Liver (tissue), 9 donors: ENCODE data around the gene NTNG2. TPM values are rescaled to one million over a fixed set of nuclear protein-coding genes. Genes with fewer than 3 reads are reported as not detected.

Experiments
- DNase-seq: peaks from one replicate; pipeline ENCODE4 v3.0.0-alpha.2; 2017; ENCODE audit warnings: low spot score
- H3K27ac ChIP-seq, 2 donors: one replicate each; pipeline ENCODE4 v1.7.0; 2013; ENCODE audit warnings: inconsistent platforms in 2 of 2, low read length in 2 of 2, control low read depth in 1 of 2, low read depth in 1 of 2, mild to moderate bottlenecking in 1 of 2
- H3K27me3 ChIP-seq, 4 donors: one replicate each; pipeline versions ENCODE4 v1.6.1 to v1.7.0; 2013; ENCODE audit warnings: low read length in 3 of 4, inconsistent platforms in 1 of 4, mild to moderate bottlenecking in 1 of 4, moderate library complexity in 1 of 4; ENCODE audit not compliant: control insufficient read depth in 4 of 4, insufficient read depth in 4 of 4
- H3K36me3 ChIP-seq, 4 donors: one replicate each; pipeline versions ENCODE4 v1.6.1 to v1.7.0; 2013; ENCODE audit warnings: low read length in 3 of 4, mild to moderate bottlenecking in 3 of 4, low read depth in 1 of 4, moderate library complexity in 1 of 4; ENCODE audit not compliant: control insufficient read depth in 4 of 4, insufficient read depth in 3 of 4
- H3K4me1 ChIP-seq, 4 donors: one replicate each; pipeline versions ENCODE4 v1.6.1 to v1.7.0; 2013; ENCODE audit warnings: low read length in 3 of 4, mild to moderate bottlenecking in 3 of 4, moderate library complexity in 1 of 4; ENCODE audit not compliant: control insufficient read depth in 4 of 4, insufficient read depth in 4 of 4
- H3K4me3 ChIP-seq, 3 donors: one replicate each; pipeline versions ENCODE4 v1.6.1 to v1.7.0; 2013; ENCODE audit warnings: low read length in 3 of 3, control low read depth in 1 of 3, low read depth in 1 of 3, mild to moderate bottlenecking in 1 of 3
- H3K9ac ChIP-seq, 2 donors: one replicate each; pipeline ENCODE4 v1.7.0; 2013; ENCODE audit warnings: low read length in 2 of 2, mild to moderate bottlenecking in 2 of 2, moderate library complexity in 2 of 2, control low read depth in 1 of 2, low read depth in 1 of 2
- H3K9me3 ChIP-seq, 4 donors: one replicate each; pipeline versions ENCODE4 v1.6.1 to v1.7.0; 2013; ENCODE audit warnings: low read length in 3 of 4; ENCODE audit not compliant: control insufficient read depth in 4 of 4
- CTCF ChIP-seq: fragments of 150-350 bp; IDR thresholded peaks from 2 replicates; pipeline ENCODE4 v1.5.1; 2017; ENCODE audit warnings: improper control_type of control experiment, low read depth, low read length; ENCODE audit not compliant: missing input control
- EGR1 ChIP-seq, 2 donors: IDR thresholded peaks; 2 replicates each; pipeline ENCODE4 v1.6.1; 2016 to 2018; ENCODE audit warnings: antibody characterized with exemption in 2 of 2, low read depth in 2 of 2
- FOXA2 ChIP-seq: IDR thresholded peaks from 2 replicates; pipeline ENCODE4 v1.6.1; 2016; ENCODE audit warnings: antibody characterized with exemption
- HNF4A ChIP-seq, 2 donors: conservative IDR thresholded peaks; 2 replicates each; pipeline ENCODE4 v1.6.1; 2016; ENCODE audit warnings: antibody characterized with exemption in 2 of 2, mild to moderate bottlenecking in 2 of 2
- HNF4G ChIP-seq: IDR thresholded peaks from 2 replicates; pipeline ENCODE4 v1.6.1; 2016; ENCODE audit warnings: antibody characterized with exemption
- JUND ChIP-seq, 2 donors: IDR thresholded peaks; 2 replicates each; pipeline ENCODE4 v1.6.1; 2016; ENCODE audit warnings: antibody characterized with exemption in 2 of 2
- MAX ChIP-seq: IDR thresholded peaks from 2 replicates; pipeline ENCODE4 v1.6.1; 2016; ENCODE audit warnings: antibody characterized with exemption
- NR2F2 ChIP-seq: IDR thresholded peaks from 2 replicates; pipeline ENCODE4 v1.6.1; 2016; ENCODE audit warnings: antibody characterized with exemption
- RAD21 ChIP-seq, 2 donors: IDR thresholded peaks; 2 replicates each; pipeline ENCODE4 v1.6.1; 2016; ENCODE audit warnings: antibody characterized with exemption in 2 of 2, mild to moderate bottlenecking in 2 of 2
- RXRA ChIP-seq, 2 donors: IDR thresholded peaks; 2 replicates each; pipeline ENCODE4 v1.6.1; 2017 to 2018; ENCODE audit warnings: antibody characterized with exemption in 2 of 2, mild to moderate bottlenecking in 1 of 2
- SP1 ChIP-seq: IDR thresholded peaks from 2 replicates; pipeline ENCODE4 v1.6.1; 2018; ENCODE audit warnings: antibody characterized with exemption, mild to moderate bottlenecking
- TAF1 ChIP-seq: conservative IDR thresholded peaks from 2 replicates; pipeline ENCODE4 v1.6.1; 2016; ENCODE audit warnings: antibody characterized with exemption, mild to moderate bottlenecking
- YY1 ChIP-seq: IDR thresholded peaks from 2 replicates; pipeline ENCODE4 v1.6.1; 2016; ENCODE audit warnings: antibody characterized with exemption, mild to moderate bottlenecking
- WGBS: extraction: QIAGEN DNeasy Blood & Tissue Kit; methylation state at CpG from one replicate; pipeline ENCODE4 v1.1.7; 2013; 5-methylcytosine and 5-hydroxymethylcytosine counted together
- polyA plus RNA-seq, 2 donors: library from polyadenylated mRNA; stranded (reverse) in 1 of 2; unstranded in 1 of 2; fragments of 200-250 nt in 1 of 2; fragments of >200 nt in 1 of 2; fragmentation: Nextera tagmentation in 1 of 2; extraction: Ambion mirVana in 1 of 2; gene quantifications; one replicate each; pipeline versions ENCODE4 v1.2.1 to v1.2.3, GENCODE V29; 2013 to 2015
- total RNA-seq, 2 donors: library from RNA; depleted of rRNA; stranded (reverse); fragments of >200 nt; gene quantifications; one replicate each; pipeline ENCODE4 v1.2.3, GENCODE V29; 2014
- TF ChIP-seq, protein P1 (sequence below): IDR thresholded peaks from 2 replicates; pipeline ENCODE4 v1.6.1; 2016; ENCODE audit warnings: antibody characterized with exemption
- TF ChIP-seq, protein P2 (sequence below): IDR thresholded peaks from 2 replicates; pipeline ENCODE4 v1.6.1; 2016; ENCODE audit warnings: antibody characterized with exemption
- donor health status: healthy.
- donor health status: healthy.
- donor health status: healthy.
- donor health status: healthy.
- donor health status: healthy.

NTNG2 gene
- total and polyA plus RNA-seq, 4 donors = 0.12 to 0.42 (median 0.28) TPM; not detected in 1

DNA sequence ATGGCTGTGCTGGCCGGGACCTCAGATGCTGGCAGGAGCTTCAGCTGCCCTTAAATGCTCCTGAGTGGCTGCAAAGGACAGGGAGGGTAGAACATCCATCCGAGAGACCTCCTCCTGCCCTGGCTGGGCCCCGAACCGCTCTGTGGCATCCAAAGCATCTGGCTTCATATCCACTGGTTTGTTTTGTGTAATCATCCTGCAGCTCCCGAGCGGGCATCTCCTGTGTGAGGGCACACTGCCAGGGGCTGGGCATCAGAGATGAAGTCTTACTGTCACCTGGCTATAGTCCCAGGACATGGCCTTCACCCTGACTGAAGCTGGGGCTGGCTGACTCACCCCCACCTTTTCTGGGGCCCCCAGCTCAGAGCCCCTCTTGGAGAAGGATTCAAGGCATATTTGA, 18.5 kb upstream of the NTNG2 start:
- Histone ChIP-seq H3K27ac (no peak overlapping the region), H3K4me1 (peaks cover 0 to 5% (median under 1%) of the 10 kb centered on the region in 4 donors), H3K9me3 (peaks cover 0 to 2% (median 0%) of the 10 kb centered on the region in 4 donors), H3K4me3 (no peak overlapping the region), H3K27me3 (peaks cover 6 to 18% (median 7%) of the 10 kb centered on the region in 4 donors), H3K36me3 (no peaks in the 10 kb centered on the region), H3K9ac (no peak overlapping the region)
- 28% methylated on average over 6 of the region's 6 CpGs for WGBS
- TF ChIP-seq HNF4A (conservative IDR thresholded peaks at IDR 0.05) = no peak
- DNase-seq = no peak

- Histone ChIP-seq H3K27ac (no peak overlapping the region), H3K4me3 (no peak overlapping the region), H3K9ac (no peak overlapping the region), H3K36me3 (no peaks in the 10 kb centered on the region), H3K9me3 (peaks cover 0 to 2% (median 0%) of the 10 kb centered on the region in 4 donors), H3K27me3 (peaks cover 6 to 17% (median 9%) of the 10 kb centered on the region in 4 donors), H3K4me1 (peaks cover 0 to 5% (median under 1%) of the 10 kb centered on the region in 4 donors)
- TF ChIP-seq, protein P1, sequence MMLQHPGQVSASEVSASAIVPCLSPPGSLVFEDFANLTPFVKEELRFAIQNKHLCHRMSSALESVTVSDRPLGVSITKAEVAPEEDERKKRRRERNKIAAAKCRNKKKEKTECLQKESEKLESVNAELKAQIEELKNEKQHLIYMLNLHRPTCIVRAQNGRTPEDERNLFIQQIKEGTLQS = no peak
- TF ChIP-seq CTCF (no peak), RAD21 (IDR thresholded peaks at IDR 0.05) (no peak), RXRA (IDR thresholded peaks at IDR 0.05) (no peak), YY1 (no peak), NR2F2 (no peak), MAX (no peak), HNF4A (conservative IDR thresholded peaks at IDR 0.05) (no peak), SP1 (no peak), TAF1 (no peak), HNF4G (no peak)
- DNase-seq = no peak
- 77% methylated on average over 10 of the region's 10 CpGs for WGBS
These were observed 17.0 kb upstream of the NTNG2 start for GRCh38 chr9:132144708-132145365.

- H3K9me3 ChIP-seq = peaks cover 0 to 2% (median 0%) of the 10 kb centered on the region in 4 donors
- no peak overlapping the region for H3K4me3 ChIP-seq
- H3K4me1 ChIP-seq = peaks cover 0 to 5% (median under 1%) of the 10 kb centered on the region in 4 donors
- no peak overlapping the region for H3K27ac ChIP-seq
- no peak for DNase-seq
- H3K27me3 ChIP-seq = peaks cover 0 to 14% (median 5%) of the 10 kb centered on the region in 4 donors
- H3K9ac ChIP-seq = no peak overlapping the region
- no peaks in the 10 kb centered on the region for H3K36me3 ChIP-seq
- 79% methylated on average over 12 of the region's 12 CpGs for WGBS
- TF ChIP-seq CTCF = no peak
- TF ChIP-seq, protein P2, sequence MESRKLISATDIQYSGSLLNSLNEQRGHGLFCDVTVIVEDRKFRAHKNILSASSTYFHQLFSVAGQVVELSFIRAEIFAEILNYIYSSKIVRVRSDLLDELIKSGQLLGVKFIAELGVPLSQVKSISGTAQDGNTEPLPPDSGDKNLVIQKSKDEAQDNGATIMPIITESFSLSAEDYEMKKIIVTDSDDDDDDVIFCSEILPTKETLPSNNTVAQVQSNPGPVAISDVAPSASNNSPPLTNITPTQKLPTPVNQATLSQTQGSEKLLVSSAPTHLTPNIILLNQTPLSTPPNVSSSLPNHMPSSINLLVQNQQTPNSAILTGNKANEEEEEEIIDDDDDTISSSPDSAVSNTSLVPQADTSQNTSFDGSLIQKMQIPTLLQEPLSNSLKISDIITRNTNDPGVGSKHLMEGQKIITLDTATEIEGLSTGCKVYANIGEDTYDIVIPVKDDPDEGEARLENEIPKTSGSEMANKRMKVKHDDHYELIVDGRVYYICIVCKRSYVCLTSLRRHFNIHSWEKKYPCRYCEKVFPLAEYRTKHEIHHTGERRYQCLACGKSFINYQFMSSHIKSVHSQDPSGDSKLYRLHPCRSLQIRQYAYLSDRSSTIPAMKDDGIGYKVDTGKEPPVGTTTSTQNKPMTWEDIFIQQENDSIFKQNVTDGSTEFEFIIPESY = no peak
- TF ChIP-seq RXRA (IDR thresholded peaks at IDR 0.05) = no peak
- no peak for TF ChIP-seq HNF4G
- no peak for TF ChIP-seq EGR1 (IDR thresholded peaks at IDR 0.05; ENCODE audit: low read depth in 2 of 2)
- no peak for TF ChIP-seq NR2F2
- no peak for TF ChIP-seq HNF4A (conservative IDR thresholded peaks at IDR 0.05)
- no peak for TF ChIP-seq FOXA2
- TF ChIP-seq JUND (IDR thresholded peaks at IDR 0.05) = no peak
- no peak for TF ChIP-seq MAX
- TF ChIP-seq TAF1 = no peak
- TF ChIP-seq, protein P1 = no peak
- no peak for TF ChIP-seq SP1
These were observed 15.8 kb upstream of the NTNG2 start for GRCh38 chr9:132146039-132146438.
